HL-60/S4 treated with phorbol 12-myristate 13-acetate at 8.2 ng/mL for 4 days and 3 days (cell line): ENCODE measurements around the gene CORIN.

Experiments
- in situ Hi-C: fragments of 300-500 bp; cut with MboI; formaldehyde crosslinking; loops from 2 replicates; pipeline ENCODE4 v1.15.0; 2022; ENCODE audit warnings: low sequenced_read_pairs

CORIN gene

DNA sequence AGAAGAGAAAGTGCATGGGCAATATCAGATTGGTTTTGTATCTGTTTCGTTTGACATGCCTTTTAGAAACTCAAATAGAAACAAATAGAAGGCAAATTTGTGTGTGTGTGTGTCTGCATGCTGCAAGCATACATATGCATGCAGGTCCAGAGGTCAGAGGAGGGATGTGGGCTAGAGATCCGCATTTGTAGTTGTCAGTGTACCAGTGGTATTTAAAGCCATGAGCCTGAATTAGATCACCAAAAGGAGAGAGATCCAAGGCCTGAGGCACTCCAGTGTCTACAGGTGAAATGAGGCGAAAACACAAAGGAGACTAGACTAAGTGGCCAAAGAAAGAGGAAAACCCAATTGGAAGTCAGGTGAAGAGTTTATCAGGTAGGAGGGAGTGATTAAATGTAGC, 106.7 kb downstream of the CORIN start:
- in situ Hi-C loops, result no loop called here

DNA sequence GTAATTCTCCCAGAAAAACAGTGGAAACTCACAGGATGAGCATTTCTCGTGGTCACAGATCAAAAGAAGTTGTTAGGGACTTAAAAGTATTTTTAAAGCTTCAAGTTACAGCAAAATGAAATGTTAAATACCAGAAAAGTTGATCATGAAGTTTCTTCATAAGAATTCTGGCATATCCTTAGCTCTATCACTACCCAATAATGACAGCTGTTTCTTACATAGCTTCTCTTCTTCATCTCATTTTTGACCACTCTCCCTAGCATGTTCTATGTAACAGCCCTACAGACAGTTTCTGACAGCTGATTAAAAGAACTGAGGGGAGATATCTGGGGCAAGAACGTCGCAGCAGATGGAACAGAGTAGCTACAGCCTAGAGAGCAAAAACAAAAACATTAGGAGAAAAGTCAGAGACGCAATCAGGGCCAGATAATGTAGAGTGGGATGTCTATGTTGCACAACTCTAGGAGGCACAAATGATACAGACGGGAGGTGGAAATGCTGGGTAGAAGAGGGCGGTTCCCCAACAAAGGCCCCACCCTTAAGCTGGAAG, 108.7 kb downstream of the CORIN start:
- in situ Hi-C loops, result no loop called here

DNA sequence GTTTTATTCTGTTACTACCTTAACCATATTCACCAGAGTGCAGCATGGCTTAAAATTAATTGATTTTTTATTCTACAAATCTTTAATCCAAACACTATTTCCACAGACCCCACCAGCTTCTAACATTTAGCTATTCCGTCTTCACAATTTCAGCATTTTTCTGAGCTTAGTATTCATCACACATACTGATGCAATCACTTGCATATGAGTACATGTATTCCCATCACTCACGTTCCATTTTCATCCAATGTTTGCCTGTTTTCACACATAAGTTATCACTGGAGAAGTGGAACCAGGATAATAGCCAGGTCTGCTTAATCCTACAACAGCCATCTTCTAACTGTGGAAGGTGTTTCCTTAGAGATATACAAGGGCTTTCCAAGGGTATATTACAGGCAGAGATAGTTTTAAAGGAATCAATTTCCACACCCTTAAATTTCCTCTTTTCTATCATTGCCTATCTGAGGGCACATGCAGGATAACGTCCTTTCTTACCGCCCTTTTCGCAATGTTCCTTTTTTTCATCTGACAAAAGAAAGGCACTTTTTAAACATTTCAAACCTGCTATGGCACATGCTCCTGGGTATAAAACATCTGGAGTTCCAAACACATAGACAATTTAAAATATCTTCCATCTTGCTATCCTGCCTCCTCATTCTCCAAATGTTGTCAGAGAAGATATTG, 115.8 kb downstream of the CORIN start:
- in situ Hi-C loops, result loop anchor here (25.0 kb wide), 1 partner anchor 115 kb away; the partner anchor contains the start of gene CORIN

DNA sequence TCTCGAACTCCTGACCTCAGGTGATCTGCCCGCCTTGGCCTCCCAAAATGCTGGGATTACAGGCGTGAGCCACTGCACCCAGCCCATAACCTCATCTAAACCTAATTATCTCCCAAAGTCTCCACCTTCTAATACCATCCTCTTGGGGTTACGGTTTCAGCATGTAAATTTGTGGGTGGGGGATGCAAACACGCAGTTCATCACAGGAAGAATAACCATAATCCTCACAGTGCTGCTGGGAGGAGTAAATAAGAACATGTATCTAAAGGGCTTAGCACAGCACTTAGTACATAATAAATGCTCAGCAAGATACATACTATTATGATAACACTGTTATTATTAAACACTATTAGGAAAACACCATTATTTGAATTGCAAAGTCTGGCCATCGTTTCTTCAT, 116.4 kb downstream of the CORIN start:
- in situ Hi-C loops, result loop anchor here (25.0 kb wide), 1 partner anchor 116 kb away; the partner anchor contains the start of gene CORIN

DNA sequence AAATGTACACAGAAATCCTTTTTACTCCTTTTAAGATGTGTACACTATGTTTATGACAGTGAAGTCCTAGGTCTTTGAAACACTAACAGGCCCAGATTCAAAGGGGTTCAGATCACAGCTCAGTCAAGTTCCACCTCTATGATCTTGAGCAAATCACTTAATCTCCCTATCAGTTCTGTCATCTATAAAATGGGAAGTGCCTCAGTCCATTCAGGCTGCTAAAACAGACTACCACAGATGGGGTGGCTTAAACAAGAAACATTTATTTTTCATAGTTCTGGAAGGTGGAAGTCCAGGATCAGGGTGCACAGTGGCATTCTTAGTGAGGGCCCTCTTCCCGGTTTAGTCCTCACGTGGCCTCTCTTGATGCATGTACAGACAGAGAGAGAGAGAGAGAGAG, 117.1 kb downstream of the CORIN start:
- in situ Hi-C loops, result loop anchor here (25.0 kb wide), 1 partner anchor 117 kb away; the partner anchor contains the start of gene CORIN

DNA sequence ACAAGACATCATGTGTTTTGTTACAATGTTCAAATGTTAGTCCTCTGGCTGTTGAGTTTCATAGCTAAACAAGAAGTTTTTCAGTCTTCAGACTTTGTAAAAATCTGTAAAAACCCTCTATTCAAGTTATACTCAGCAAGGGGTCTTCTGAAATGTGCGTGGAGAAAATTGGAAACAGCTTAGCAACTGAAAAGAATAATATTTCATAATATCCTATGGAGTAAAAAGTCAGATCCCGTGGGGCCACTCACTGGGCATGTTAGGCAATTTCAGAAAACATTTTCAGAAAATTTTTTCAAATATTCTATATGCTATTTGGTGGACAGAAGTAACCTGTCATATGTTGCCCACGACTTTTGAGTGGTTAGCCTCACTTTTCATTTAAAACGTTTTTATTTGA, 118.3 kb downstream of the CORIN start:
- in situ Hi-C loops, result loop anchor here (25.0 kb wide), 1 partner anchor 118 kb away; the partner anchor contains the start of gene CORIN

DNA sequence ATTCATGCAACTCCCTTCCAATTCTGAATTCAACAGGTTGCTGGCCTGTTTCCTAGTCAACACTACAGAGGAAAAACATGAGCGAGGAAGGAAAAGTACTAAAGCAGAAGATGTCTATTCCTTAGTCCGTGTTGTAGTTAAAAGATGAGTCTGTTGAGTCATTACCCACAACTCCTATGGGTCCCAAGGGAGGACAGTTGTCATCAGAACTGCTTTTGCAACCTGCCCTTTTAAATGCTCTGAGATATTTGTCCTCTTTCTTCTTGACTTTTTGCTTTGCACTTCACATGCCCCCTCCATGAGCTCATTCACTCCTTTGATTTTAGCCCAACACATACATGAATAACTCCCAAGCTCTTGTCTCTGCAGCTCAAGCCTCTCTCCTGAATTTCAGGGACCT, 119.2 kb downstream of the CORIN start:
- in situ Hi-C loops, result loop anchor here (25.0 kb wide), 1 partner anchor 119 kb away; the partner anchor contains the start of gene CORIN

DNA sequence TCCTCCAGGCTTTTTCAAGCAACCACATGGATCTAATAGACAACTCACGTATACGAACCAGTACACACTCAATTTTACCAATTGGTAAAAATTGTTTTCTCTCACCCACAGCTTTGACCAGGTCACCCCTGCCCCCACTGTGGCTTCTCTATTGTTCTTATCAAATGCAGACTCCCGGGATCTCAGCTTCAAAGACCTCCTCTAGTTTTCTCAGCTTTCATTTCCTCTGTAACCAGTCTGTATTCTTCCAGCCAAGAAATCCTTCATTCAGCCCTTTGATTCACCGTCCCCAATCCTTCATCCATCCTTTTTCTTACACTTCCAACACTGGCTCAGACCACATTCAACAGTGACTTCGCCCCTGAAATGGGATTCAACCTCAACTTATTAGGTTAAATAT, 120.7 kb downstream of the CORIN start:
- in situ Hi-C loops, result loop anchor here (25.0 kb wide), 1 partner anchor 120 kb away; the partner anchor contains the start of gene CORIN

DNA sequence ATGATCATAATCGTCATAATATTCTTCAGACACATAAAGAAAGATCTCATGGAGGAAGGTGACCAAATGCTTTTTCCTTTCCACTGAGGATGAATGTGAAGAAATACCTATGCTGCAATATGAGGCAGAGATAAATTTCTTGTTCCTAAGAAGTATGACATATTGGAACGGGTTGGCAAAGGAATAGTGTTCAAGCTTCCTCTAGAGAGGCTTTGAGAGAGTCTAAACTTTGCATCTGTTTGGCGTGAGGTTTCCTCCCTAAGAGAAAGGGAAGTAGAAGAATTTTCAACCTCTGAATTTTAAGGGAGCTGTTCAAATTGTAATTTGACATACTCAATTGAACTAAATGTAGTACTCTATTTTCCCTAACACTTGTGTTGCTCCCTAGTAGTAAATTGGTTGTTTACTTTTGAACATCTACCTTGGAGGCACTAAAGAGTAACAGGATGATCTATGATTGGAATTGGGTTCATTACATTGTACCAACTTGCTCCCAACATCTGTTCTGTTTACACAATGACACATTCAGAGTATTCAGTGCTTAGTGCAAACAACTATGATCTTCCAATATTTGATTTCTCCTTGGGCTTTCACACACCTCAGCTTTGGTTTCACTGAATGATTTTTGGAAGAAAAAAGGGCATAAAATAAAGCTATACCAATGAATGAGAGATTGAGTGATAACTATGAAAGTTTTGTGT, 122.0 kb downstream of the CORIN start:
- in situ Hi-C loops, result loop anchor here (25.0 kb wide), 1 partner anchor 121 kb away; the partner anchor contains the start of gene CORIN

DNA sequence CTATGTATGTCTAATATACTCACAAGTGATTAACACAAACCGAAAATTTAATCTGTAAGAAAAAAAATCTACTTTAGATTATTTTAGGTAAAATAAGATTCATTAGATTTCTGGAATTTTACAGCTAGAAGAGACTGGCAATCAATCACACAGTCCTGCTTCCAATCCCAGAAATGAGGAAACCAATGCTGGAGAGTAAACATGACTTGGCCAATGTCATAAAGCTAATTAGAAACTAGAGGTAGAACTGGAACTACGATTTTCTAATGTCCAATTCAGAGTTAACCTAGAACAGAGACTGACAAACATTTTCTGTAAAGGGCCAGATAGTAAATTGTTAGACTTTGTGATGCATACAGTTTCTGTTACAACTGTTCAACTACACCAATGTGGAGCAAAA, 123.6 kb downstream of the CORIN start:
- in situ Hi-C loops, result loop anchor here (25.0 kb wide), 1 partner anchor 123 kb away; the partner anchor contains the start of gene CORIN

DNA sequence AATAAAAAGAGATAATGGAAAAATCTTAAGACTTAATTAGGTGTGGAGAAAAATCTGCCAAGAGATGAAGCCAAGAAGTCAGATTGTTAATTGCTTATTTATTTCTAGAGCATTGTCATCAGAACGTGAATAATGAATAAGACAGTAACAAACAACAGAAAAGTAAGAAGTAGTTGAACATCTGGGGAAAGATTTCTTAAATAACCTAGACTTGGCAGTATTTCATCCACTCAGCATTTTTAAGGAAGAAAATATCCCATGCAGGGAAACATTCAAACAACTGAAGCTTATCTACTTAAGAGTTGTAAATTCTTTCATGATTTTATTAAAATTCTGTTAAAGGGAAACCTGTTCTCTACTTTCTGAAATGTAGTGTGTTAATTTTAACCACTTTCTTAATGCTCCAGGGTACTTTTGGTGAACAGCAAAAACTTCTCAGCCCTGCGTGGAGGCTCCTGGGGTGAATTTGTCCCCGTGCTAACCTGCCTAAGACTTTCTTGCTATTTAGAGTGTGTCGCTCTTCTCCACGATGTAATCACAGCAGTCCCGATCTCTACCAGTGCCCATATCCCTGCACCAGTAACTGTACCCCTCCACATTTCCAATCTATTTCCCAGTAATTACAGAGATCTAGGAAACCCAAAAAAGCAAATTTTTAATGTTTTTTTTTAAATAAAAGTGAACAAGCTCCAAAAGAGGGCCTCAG, 124.6 kb downstream of the CORIN start:
- in situ Hi-C loops, result loop anchor here (25.0 kb wide), 1 partner anchor 124 kb away; the partner anchor contains the start of gene CORIN

DNA sequence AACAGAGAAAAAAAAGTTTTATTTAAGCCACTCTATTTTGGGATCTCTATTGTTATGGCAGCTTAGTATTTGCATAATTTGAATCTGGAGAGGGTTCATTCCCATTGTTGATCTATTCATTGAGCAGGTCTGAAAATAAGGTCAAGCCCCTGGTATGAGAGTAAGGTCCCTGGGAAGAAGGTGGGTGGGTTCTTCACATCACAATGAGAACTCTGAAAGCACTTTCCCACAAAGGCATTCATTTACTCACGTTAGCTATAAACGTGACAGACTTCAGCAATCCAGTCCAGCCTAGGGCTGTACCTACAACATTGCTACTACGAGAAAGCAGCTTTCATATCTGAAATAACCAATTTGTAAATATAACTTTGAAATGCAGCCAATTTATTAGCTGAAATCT, 126.2 kb downstream of the CORIN start:
- in situ Hi-C loops, result loop anchor here (25.0 kb wide), 1 partner anchor 126 kb away; the partner anchor contains the start of gene CORIN

DNA sequence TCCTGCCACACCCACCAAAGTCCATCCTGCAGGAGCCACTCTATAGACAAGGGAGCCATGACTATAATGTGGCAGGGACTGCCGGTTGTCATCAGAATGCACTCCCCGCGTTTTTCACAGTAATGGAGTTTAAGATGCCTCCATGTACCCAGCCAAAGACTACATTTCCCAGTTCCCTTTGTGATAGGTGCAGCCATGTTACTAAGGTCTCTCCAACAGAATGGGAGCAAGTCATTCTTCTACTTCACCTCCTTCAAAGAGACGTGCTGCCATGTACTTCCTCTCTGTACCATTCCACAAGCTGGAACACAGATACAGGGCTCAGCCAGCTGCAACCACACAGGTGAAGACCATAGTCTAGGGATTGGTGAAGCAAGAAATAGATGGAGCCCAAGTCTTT, 126.7 kb downstream of the CORIN start:
- in situ Hi-C loops, result loop anchor here (25.0 kb wide), 1 partner anchor 126 kb away; the partner anchor contains the start of gene CORIN

DNA sequence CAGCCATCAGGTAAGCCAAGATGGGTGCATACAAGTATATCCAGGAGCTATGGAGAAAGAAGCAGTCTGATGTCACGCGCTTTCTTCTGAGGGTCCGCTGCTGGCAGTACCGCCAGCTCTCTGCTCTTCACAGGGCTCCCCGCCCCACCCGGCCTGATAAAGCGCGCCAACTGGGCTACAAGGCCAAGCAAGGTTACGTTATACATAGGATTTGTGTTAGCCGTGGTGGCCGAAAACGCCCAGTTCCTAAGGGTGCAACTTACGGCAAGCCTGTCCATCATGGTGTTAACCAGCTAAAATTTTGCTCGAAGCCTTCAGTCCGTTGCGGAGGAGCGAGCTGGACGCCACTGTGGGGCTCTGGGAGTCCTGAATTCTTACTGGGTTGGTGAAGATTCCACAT, 131.5 kb downstream of the CORIN start:
- in situ Hi-C loops, result loop anchor here (10.0 to 25.0 kb wide), 2 partner anchors 131 to 228 kb away; partner anchors contain the start of gene CORIN

DNA sequence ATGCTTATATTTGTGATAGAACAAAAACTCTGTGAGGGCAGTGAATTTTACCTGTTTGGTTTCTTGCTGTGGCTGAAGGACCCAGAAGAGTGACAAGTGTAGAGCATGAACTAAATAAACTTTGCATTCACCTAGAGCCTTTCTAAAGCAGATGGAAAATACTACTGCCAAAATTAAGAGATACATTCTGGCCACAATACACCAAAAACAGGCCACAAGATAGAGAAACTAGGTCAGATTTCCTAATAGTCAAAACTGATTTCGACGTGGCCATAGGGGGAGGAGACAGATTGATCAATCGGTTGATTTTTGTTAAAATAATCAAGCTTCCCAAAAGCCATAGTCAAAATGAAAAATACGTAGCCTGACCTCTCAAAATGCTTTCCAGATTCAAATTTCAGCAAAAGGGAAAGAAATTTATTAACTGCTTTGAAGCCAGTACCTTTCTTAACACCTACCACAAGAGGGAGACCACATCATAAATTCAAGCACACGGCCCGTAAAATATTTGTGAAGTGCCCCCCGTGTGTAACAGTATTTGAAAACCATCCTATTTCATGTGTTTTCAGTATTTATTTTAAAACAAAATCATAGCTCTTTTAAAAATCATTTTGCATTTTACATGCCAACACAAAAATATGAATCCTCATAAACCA, 132.4 kb downstream of the CORIN start:
- in situ Hi-C loops, result loop anchor here (10.0 to 25.0 kb wide), 2 partner anchors 132 to 229 kb away; partner anchors contain the start of gene CORIN

DNA sequence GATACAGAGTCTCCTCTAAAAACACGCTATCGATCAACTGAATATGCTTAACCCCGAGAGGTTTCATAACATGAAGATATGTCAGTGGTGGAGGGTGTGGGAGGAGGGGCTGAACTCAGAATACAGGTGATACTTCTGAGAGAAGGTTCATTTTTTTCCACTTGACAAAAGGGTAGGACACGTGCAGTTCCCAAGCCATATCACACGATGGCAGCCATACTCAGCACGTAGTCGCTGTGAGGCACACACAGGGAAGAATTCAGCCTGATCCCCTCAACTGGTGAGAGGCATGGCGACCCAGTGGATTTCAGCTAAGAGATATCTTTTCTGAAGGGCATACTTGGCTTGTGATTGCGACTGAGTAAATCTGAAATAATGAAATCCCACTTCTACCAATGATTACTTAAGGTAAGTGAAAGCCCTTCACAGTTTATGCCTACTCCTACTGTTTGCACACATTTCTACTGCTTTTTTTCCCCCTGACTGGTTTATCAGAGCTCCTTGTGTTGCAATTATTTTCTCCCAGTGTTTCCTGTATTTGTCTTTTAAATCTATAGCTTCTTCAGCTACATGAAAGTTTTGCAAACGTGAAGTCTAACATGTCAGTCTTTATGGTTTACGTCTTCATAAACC, 133.1 kb downstream of the CORIN start:
- in situ Hi-C loops, result loop anchor here (10.0 to 25.0 kb wide), 2 partner anchors 132 to 230 kb away; partner anchors contain the start of gene CORIN

DNA sequence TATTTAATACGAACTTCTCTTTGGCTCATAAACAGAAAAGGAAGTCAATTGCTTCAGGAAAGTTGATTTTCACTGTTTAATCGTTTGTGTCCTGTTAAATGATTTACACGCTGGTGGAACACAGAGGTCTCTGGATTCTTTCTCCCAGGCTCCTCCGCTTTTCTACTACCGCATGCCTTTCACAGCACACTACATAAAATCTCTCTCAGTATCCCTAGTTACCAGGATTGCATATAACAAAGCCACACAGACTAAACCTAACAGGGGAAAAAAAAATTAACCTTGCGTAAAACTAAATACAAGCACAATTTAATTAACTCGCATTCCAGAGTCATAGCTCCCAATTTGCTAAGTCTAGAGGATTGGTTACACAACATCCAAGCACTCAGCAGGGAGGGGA, 133.9 kb downstream of the CORIN start:
- in situ Hi-C loops, result loop anchor here (10.0 to 25.0 kb wide), 2 partner anchors 133 to 231 kb away; partner anchors contain the start of gene CORIN

DNA sequence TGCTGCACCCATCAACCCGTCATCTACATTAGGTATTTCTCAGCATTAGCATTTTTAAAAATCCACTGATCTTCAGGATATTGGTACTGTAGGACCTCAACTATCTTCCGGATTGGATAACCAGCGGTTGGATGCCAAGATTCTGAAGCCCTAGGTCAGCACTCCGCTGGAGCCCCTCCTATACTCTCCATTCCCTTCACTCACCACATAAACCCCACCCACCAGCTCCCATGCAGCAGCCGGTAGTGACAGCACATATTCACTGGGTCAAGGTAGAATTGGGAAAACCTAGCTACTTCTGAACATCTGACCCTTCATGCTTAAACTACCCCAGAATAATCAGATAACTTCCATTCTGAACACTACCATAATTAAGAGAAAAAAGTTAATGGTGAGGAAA, 134.9 kb downstream of the CORIN start:
- in situ Hi-C loops, result loop anchor here (10.0 to 25.0 kb wide), 2 partner anchors 134 to 232 kb away; partner anchors contain the start of gene CORIN

DNA sequence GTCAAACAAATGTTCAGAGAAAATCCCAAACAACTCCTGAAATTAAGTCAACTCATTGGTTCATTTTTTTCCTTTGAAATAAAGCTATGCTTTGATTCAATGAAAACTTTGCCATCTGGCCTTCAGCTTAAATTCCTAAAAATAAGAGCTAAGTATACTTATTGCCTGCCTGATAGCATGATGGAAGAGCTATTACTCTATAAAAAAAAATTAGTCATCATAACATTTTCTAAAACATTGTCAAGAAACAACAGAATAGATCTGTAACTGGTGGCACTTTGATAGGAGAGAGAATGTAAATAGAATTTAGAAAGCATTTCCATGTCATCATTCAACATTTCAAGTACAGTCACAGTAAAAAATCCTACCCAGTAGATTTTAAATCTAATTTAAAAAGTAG, 136.6 kb downstream of the CORIN start:
- in situ Hi-C loops, result loop anchor here (10.0 to 25.0 kb wide), 2 partner anchors 136 to 234 kb away; partner anchors contain the start of gene CORIN
